DMS53 (cell line): ENCODE results near the gene SLC22A2.
A peak's percentile ranks its signal among the peaks of the same experiment; 100 is the strongest.

Experiments used
- DNase-seq: peaks from one replicate; lab custom pipeline; 2025; lab: John Stamatoyannopoulos, UW

SLC22A2 gene

GRCh38 chr6:160207618-160208017, 51.0 kb downstream of the SLC22A2 start:
- no peak for DNase-seq

GRCh38 chr6:160204710-160205109, 53.9 kb downstream of the SLC22A2 start:
- DNase-seq = no peak

- DNase-seq = no peak
Measured at GRCh38 chr6:160203953-160204352, 54.7 kb downstream of the SLC22A2 start.

GRCh38 chr6:160203522-160203921, 55.1 kb downstream of the SLC22A2 start:
- DNase-seq = no peak

- no peak for DNase-seq
Measured at GRCh38 chr6:160203076-160203475, 55.5 kb downstream of the SLC22A2 start.

GRCh38 chr6:160202411-160202810, 56.2 kb downstream of the SLC22A2 start:
- no peak for DNase-seq

- no peak for DNase-seq
Measured at GRCh38 chr6:160201061-160201460, 57.6 kb downstream of the SLC22A2 start.

- peak; percentile 71 for DNase-seq
Measured at GRCh38 chr6:160198606-160199211, 59.9 kb downstream of the SLC22A2 start.

- DNase-seq = no peak
Measured at GRCh38 chr6:160197662-160198061, 61.0 kb downstream of the SLC22A2 start.

GRCh38 chr6:160194808-160195207, 63.8 kb downstream of the SLC22A2 start:
- DNase-seq = no peak

GRCh38 chr6:160192840-160193239, 65.8 kb downstream of the SLC22A2 start:
- DNase-seq = no peak

GRCh38 chr6:160190973-160191372, 67.6 kb downstream of the SLC22A2 start:
- DNase-seq = no peak

GRCh38 chr6:160190081-160190480, 68.5 kb downstream of the SLC22A2 start:
- DNase-seq = no peak

GRCh38 chr6:160188773-160189172, 69.8 kb downstream of the SLC22A2 start:
- no peak for DNase-seq

GRCh38 chr6:160180706-160181105, 77.9 kb downstream of the SLC22A2 start:
- DNase-seq = no peak

GRCh38 chr6:160178271-160178670, 80.3 kb downstream of the SLC22A2 start:
- DNase-seq = no peak

- no peak for DNase-seq
Measured at GRCh38 chr6:160177220-160177619, 81.4 kb downstream of the SLC22A2 start.

GRCh38 chr6:160174681-160175080, 83.9 kb downstream of the SLC22A2 start:
- peak; percentile 46 for DNase-seq

GRCh38 chr6:160173806-160174527, 84.7 kb downstream of the SLC22A2 start:
- DNase-seq = no peak

GRCh38 chr6:160172704-160173103, 85.9 kb downstream of the SLC22A2 start:
- DNase-seq = no peak

GRCh38 chr6:160170018-160170680, 88.5 kb downstream of the SLC22A2 start:
- no peak for DNase-seq

GRCh38 chr6:160167604-160168399, 90.8 kb downstream of the SLC22A2 start:
- DNase-seq = peak; percentile 20
